Measurements from ENCODE around the gene DDIAS. TPM values are rescaled to one million over a fixed set of nuclear protein-coding genes. Genes with fewer than 3 reads are reported as not detected.
A peak's percentile ranks its signal among the peaks of the same experiment; 100 is the strongest.
"Not testable (repeated sequence)": the region's sequence is repeated elsewhere in the genome, so short reads cannot be mapped to it uniquely, and the experiment has no call there.

Gene DDIAS
- total RNA-seq, 1 experiment from 2014 or later: 34.5 TPM

DNA sequence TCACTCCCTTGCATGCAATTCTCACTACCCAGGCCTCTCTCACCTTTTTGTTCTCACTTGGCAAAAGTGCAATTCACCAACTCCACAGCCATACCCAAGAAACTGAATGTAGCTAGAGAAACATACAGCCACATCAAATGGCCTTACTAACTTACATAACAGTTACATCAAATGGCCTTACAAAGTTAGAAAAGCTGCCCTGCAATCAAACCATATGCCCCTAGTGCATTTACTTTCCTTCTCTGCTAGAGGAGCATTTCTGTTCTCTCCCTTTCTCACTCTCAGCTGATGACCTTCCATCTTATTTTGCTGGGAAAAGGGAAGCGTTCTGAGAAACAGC, 11.6 kb upstream of the DDIAS start:
- DNase-seq (ENCODE audit: low spot score): no peak

DNA sequence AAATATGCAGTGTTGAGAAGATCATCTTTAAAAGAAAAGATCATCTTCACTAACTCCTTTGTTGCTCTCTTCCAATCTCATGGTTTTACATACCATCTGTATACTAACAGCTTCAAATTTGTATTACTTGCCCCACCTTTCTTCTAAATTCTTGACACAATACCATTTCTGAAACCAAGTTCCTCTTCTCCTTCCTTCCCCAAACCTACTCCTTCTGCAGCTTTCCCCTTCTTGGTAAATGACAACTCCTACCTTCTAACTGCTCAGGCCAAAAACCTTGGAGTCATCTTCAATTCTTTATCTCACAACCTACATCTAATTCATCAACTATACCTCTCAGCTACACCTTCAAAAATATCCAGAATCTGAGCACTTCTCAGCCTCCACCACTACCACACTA, 10.6 kb upstream of the DDIAS start:
- no peak for DNase-seq (ENCODE audit: low spot score)

DNA sequence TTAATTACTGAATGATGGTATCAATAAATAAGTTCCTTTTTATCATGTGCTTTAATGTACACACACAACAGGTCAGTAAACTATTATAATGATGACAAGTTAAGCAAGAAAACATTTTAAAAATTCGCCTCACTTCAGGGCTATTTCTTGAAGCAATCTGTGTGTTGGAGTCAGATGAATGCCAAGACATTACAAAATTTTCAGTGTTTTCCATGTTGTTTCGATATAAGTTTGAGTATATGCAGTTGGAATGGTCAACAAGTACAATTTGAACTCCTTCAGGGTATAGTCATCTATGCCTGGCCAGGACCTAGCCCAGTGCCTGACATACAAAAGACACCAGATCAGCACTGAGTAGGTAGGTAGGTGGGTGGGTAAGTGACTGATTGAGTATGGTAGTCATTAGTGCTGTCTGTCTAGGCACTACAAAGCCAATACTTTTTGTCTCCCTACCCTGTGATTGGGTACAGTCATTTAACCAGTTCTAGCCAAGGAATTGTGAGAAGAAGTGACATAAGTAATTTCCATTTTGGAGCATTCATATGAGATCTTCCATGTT, 8.8 kb upstream of the DDIAS start:
- DNase-seq (ENCODE audit: low spot score): no peak

DNA sequence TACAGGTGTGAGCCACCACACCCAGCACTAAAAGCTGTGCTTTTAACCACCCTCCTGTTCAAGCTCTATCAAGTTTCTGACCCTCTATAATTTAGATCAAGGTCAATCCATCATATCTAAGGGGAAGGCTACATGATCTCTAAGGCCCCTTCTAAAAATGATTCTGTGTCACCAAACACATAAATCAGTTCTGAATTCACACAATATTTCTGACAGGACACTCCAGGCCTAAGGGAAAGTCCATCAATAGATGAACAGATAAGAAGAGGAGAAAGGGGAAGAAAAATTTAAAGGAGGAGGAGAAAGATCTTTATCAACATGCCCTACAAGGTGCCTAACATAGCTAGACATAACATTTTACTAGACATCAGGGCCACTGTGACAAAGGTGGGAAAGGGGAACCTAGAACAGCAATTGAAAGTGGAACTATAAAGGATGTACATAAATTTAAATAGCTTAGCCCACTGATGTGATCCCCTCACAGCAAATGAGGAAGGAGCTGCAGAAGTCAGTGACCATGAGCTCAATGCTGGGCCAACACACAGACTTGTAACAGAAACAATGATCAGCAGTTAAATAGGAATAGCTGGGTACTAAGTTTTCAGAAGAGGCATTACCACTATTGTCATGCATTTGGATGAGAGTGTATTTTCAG, 6.0 kb upstream of the DDIAS start:
- no peak for DNase-seq (ENCODE audit: low spot score)

DNA sequence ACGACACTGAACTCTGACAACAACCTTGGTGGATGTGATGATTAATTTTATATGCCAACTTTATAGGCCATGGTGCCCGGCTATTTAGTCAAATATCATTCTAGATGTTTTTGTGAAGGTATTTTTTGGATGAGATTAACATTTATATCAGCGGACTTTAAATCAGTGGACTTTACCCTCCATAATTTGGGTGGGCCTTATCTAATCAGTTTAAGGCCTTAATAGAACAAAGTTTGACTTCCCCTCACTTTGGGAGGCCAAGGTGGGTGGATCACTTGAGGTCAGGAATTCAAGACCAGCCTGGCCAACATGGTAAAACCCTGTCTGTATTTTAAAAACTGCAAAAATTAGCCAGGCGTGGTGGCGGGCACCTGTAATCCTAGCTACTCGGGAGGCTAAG, 5.4 kb upstream of the DDIAS start:
- DNase-seq (ENCODE audit: low spot score): no peak

DNA sequence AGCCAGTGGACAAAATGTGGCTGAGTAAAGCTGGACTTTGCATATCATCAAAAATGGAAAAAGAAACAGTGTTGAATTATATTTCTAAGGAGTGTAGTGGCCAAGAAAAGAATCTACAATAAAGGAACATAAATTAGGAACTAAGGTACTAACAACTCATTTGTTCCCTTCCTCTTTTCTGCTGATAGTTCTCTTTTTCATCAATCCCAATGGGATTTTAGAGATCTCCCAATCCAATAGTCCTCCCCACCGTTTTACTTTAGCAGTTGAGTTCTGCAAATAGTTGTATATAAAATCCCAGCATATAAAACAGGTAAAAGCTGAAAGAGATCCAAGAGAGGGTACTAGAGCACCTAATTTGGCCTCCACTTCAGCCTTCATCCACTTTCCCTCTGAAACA, 3.3 kb upstream of the DDIAS start:
- no peak for DNase-seq (ENCODE audit: low spot score)

DNA sequence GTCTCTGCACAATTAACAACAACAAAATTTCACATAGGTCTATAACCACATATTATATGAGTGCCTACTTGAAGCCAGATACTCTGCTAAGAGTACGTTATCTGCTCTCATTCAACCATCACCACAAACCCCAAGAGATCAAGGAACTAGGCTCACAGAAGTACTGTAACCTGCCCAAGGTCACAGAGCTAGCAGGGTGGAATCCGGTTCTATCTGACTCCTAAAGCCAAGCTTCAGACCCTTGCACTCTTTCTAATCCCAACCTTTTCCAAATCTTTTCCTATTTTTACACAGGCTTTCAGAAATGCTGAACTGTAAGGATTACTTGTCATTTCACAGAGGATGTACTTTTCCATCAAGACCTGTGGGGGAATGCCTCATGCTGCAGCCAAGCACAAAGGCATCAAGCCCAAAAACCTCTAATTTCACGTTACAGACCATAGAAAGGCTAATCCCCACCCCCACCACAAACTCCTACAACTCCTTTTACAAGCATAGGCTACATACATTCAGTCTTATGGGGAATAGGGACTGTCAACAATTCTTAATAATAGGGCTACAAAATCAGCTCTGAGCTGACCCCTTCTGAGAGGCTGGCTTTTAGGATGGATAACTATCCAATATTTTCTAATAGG, 2.2 kb upstream of the DDIAS start:
- DNase-seq (ENCODE audit: low spot score): no peak

DNA sequence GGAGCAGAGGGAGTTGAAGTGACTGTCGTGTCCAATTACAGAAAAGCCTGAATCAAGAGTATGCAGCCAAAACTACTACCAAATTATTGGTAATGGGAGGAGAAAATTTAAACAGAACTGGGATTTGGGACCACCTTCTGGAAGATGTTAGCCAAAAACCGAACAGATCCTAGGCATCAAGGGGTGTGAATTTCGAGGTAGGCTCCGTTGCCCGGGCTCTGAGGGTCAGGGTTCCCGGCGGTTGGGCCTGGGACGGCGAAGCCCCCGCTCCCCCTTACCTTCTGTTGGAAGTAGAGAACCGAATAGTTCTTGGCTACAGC, 1.6 kb upstream of the DDIAS start:
- DNase-seq (ENCODE audit: low spot score): no peak

DNA sequence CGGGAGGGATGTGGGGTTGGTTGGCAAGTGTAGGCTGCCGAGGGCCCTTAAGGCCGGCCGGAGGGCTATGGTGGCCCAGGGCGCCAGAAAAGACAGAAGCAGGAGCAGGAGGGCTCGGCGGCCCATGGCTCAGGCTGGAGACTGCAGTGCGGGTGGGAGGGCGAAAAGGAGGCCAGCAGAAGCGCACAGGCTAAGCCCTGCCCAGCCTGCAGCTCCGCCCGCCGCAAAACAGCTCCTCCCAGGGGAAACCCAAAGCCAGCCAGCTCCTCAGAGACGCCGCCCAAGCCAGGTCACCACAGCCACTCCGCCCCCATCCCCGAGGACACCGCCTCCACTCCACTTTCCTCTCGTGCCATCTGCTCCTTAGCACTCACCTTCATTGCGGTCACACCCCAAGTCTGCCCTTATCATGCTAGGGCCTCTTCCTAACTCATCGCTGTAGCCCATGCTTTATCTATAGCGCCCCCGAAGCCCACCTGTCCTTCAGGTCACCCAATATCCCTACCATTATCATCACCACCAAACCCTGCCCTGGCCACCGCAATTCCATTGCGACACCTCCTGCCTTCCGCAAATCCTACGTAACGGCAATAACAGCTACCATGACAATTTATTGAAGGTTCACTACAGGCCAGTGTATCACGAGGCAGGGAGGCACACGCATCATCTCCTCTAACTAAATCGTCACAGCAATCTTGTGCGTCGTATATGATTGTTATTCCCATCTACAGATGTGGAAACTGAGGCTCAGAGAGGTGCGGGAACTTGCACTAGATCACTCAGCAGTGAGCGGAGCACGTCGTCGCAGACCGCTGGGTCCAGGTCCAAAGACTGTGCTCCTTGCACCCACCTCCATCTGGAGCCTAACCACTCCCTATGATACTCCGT, 1.0 kb upstream of the DDIAS start, which contains the start of gene PRCP:
PRCP (minus strand) TSS at position 154 of the 888 bp plus-strand sequence; CDS start at position 126, 28 bp downstream.
- DNase-seq (ENCODE audit: low spot score): peak; percentile 88

DNA sequence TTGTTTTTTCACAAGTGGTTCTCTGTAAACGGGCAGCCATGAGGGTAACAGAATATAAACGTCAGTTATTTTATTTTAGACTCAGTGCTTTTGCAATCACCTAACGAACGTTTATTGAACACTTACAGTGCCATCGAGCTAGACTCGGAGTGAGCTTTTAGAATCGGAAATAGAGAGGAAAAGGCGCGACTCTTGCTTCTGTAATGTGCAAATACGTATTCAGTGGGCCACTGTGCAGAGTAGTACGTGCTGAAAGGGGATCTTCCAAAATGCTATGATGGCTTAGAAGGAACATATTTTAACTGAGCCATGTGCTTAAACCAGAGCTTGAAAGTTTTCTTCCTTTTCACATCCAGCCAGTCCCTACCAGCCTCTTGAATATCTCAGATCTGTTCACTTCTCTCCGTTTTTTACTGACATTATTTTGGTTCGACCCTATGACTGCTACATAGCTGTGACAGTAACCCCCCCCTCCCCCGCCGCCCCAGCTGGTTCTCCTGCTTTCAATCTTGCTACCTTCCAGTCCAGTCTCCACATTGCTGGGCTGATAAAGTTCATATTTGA, 468 bp downstream of the DDIAS start:
- no peak for DNase-seq (ENCODE audit: low spot score)

DNA sequence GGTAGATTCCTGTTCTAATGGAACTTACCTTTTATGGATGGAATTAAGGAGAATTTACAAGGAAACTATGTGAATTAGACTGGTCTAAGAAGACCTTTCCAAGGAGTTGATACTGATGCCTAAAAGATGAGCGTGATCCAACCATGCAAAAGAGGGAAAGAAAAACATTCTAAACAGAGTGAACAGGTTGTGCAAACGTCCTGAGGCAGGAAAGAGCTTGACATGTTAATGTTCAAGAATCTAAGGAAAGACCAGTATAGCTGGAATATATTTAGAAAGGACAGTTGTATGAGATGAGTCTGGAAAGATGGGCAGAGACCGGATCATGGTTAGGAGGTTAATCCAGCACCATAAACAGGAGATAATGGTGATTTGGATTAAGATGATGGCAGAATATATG, 1.3 kb downstream of the DDIAS start:
- no peak for DNase-seq (ENCODE audit: low spot score)

DNA sequence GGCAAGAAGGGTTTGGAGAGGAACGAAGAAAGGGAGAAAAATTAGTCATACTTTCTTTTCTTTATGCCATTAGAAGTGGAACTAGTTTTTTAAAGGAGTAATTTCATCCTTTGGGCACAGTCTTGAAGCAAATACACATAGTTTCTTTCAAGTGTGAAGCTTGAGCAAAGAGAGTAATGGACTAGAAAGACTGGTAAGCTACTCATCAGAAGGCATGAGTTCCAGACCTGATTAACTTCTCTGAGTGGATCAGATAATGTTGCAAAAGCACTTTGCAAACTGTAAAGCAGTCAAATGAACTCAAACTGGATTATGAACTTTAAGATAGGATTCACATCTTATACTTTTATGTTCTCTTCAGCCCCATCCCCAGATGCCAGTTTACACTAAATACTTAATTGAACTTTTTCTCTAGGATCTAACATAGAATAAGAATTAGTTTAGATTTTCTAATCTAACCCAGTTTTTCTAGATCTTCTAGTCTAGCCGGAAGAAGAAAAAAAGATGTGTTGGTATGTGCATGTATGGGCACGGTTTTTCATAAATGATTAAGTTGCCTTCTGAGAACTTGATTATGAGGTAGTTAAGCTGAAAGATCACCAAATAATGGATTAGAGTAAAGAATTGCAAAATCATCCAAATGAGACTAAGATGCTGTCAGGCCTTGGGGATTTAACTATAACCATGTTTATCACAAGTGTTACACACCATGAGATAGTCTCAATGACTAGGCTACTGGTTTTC, 2.5 kb downstream of the DDIAS start:
- DNase-seq (ENCODE audit: low spot score): no peak

DNA sequence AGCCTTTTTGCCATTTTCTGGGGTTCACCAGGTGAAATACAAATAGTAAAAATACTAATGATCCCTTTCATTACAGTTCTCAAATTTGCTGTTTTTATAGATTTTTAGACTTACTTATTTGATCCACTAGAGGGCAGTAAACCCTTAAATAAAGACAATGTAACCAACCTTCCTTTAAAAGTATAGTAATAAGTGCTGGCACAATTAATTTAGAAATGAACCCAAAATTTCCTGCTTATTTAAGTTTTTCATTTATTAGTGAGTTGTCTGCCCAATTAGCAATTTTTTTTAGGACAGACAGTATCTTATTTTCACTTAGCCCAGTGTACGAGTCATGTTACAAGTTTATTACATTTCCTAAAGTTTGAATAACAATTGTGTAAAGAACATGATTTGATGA, 4.7 kb downstream of the DDIAS start:
- peak; percentile 28 for DNase-seq (ENCODE audit: low spot score)

DNA sequence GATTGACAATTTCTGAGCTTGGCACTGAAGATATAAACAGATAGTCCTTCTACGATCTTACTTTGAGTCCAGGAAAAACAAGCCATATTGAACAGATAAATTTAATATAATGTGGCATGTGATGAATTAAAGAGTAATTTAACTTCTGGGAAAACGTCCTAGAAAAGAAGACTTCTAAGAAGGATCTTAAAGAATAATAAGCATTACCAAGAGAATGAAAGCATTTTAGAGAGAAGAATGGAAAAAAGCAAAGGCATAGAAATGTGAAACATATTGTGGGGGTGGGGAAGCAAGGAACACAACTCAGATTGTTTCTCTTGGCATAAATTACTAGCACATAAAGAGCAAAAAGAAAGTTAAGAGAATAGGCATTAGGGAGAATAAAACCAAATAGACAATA, 5.4 kb downstream of the DDIAS start:
- DNase-seq (ENCODE audit: low spot score): no peak

DNA sequence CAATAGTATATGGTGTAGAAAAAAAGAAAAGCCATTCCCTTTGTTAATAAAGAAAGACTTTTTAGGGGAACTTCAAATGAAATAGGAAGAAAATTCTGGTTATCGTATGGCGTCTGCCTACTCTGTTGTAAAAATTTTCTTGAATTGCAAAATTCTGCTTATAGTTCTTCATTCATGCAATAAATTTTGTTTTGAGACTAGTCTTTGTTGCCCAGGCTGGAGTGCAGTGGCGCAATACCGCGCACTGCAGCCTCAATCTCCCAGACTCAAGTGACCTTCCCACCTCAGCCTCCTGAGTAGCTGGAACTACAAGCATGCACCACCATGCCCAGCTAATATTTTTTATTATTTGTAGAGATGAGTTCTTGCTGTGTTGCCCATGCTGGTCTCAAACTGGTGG, 5.8 kb downstream of the DDIAS start:
- no peak for DNase-seq (ENCODE audit: low spot score)

DNA sequence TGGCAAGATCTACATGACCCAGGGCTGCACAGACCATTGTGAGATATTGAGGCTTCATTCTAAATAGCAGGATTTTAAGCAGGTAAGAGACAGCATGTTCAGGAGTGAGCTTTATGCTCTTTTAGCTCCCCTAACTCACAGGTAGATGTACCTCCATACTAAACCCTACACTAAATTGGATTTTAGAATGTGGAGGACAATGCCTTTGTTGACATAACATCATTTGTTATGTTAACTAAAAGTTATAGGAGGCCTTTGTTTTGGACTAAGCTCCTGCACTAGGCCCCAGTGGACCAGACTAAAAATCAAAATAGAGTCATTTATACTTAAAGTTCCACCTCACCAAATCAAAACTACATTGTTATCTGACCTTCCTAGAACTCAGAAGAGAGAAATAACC, 6.8 kb downstream of the DDIAS start:
- DNase-seq (ENCODE audit: low spot score): no peak

DNA sequence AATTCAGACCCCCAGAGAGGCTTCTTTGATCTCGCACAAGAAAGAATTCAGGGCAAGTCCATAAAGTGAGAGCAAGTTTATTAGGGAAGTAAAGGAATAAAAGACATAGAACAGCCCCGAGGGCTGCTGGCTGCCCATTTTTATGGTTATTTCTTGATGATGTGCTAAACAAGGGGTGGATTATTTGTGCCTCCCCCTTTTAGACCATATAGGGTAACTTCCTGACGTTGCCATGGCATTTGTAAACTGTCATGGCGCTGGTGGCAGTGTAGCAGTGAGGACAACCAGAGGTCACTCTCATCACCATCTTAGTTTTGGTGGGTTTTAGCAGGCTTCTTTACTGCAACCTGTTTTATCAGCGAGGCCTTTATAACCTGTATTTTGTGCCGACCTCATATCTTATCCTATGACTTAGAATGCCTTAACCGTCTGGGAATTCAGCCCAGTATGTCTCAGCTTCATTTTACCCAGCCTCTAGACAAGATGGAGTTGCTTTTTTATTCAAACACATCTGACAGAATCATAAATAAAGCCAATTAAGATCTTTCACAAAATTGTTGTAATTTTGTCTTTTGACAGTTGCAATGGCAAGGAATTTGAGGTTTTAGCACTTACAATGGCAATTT, 7.6 kb downstream of the DDIAS start:
- no peak for DNase-seq (ENCODE audit: low spot score)

DNA sequence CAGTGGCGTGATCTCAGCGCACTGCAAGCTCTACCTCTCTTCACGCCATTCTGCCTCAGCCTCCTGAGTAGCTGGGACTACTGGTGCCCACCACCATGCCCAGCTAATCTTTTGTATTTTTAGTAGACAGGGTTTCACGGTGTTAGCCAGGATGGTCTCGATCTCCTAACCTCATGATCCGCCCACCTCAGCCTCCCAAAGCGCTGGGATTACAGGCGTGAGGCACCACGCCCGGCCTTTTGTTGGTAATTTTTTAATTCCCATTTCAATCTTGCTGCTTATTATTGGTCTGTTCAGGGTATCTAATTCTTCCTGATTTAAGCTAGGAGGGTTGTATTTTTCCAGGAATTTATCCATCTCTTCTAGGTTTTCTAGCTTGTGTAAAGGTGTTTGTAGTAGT, 18.2 kb downstream of the DDIAS start:
- DNase-seq (ENCODE audit: low spot score): not testable (repeated sequence)

DNA sequence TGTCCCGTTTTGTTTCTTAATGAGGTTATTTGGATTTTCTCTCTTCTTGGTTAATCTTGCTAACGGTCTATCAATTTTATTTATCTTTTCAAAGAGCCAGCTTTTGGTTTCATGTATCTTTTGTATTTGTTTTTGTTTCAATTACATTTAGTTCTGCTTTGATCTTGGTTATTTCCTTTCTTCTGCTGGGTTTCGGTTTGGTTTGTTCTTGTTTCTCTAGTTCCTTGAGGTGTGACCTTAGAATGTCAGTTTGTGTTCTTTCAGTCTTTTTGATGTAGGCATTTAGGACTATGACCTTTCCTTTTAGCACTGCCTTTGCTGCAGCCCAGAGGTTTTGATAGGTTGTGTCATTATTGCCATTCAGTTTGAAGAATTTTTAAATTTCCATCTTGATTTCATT, 18.7 kb downstream of the DDIAS start:
- not testable (repeated sequence) for DNase-seq (ENCODE audit: low spot score)

DNA sequence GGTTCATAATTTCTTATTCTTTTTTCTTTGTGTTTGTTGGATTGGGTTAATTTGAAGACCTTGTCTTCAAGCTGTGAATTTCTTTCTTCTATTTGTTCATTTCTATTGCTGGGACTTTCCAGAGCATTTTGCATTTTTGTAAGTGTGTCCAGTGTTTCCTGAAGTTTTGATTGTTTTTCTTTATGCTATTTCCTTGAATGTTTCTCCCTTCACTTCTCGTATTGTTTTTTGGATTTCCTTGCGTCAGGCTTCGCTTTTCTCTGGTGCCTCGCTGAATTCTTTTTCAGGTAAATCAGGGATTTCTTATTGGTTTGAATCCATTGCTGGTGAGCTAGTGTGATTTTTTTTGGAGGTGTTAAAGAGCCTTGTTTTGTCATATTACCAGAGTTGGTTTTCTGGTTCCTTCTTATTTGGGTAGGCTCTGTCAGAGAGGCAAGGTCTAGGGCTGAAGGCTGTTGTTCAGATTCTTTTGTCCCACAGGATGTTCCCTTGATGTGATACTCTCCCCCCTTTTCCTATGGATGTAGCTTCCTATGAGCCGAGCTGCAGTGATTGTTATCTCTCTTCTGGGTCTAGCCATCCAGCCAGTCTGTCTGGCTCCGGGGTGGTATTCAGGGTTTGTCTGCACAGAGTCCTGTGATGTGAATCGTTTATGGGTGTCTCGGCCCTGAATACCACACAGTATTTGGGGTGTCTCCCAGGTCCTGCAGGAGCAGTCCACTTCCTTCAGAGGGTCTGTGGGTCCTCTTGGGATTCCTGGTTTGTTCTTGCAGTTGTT, 21.0 kb downstream of the DDIAS start:
- DNase-seq (ENCODE audit: low spot score): not testable (repeated sequence)
